Inflammatory macrophage treated with lipopolysaccharide for 4 hours (primary cell): ENCODE results near the gene CDC42.

Experiments
- DNase-seq: peaks from one replicate; pipeline ENCODE4 v3.0.0-alpha.2; 2020

CDC42 gene

GRCh38 chr1:22038036-22038435 is 14.5 kb upstream of the CDC42 start:
- DNase-seq, result peak; percentile 29

- peak; percentile 91 for DNase-seq
Measured at GRCh38 chr1:22039594-22040285, 12.8 kb upstream of the CDC42 start.

- no peak for DNase-seq
Measured at GRCh38 chr1:22040286-22040623, 12.3 kb upstream of the CDC42 start.

DNA sequence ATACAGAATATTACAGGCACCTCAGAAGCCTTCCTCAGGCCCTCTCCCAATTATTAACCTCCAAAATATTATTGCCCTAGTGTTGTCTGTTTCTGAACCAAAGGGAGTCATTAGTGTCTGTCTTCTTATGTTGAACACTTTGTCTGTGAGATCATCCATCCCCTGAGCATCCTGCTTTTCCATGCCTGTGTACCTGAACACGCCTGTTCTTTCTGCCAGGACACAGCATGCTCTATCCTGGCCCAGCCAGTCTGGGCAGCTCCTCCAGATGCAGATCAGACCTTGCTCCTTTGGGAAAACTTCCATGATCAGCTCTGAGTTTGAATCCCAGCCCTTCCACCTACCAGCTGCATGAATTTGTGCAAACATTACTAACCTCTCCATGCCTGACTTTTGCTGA is 11.0 kb upstream of the CDC42 start:
- DNase-seq, result no peak

DNA sequence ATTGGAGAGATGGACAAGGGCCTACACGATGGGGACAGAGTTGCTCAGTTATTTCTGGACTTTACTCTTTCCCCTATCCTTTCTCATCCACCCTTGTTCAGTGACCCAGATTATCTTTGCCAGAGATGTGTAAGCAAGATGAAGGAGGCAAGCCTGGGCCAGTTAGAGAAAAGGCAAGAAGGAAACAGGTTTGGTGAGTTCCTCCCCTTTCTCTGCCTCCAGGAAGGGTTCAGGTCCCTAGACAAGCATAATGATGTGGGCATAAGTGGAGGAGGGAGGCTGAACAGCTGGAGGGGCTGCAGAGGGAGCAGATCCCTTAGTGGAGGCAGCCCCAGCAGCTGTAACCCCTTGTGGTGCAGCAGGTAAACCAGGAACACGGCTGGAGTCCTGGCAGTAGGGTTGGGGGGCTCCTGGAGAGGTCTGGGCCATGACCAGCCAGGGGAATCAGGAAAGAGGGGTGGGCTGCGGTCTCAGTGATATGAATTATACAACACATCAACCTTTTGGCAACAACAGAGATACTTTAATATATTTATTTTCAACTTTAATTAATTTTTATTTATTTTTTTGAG is 9.2 kb upstream of the CDC42 start:
- no peak for DNase-seq

DNA sequence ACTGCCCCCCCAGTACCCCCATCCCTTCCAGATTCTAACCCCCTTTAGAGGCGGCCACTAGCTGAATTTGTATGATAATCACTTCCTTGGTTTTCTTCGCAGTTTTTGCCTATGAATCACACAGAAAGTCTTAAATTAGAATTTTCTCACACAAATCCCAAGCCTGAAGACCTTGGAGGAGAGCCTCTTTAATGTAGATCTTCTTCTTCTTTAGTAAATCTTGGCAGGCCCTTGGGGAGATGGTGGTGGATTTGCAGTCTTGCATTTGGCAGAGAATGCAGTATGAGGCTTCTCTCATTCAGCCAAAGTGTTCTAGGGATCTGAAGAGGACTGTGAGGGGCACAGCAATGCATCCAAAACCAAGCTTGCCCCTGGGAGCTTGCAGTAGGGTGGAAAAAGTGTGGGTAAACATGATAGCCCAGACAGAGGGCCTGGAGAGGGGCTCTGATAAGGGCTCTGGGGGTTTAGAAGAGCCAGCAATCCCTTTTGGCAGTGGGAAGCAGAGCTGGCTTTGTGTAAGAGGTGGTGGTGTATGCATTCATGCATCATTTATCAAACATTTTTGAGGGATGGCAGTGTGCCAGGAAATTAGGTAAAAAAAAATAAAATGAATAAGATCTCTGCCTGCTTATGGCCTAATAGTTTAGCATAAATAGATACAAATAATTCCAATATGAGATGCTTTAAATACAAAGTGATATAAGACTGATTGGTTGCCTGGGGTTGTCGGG is 7.7 kb upstream of the CDC42 start:
- no peak for DNase-seq

DNA sequence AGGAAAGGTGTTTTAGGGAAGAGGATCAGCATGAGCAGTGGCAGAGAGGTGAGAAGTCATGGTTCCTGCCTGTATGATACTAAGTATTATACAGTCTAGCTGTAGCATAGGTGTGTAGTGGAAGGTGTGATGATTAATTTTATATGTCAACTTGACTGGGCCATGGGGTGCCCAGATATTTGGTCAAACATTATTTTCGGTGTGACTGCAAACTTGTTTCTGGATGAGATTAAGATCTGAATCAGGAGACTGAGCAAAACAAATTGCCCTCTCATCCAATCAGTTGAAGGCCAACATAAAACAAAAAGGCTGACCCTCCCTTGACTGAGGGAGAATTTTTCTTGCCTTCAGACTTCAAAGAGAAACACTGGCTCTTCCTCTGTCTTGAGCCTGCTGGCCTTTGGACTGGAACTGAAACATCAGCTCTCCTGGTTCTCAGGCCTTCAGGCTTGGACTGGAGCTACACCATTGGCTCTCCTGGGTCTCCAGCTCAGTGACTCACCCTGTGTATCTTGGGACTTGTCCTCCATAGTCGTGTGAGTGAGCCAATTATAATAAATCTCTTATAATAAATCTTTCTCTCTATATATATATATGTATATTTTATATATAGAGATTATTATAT is 6.8 kb upstream of the CDC42 start:
- DNase-seq, result peak; percentile 27

DNA sequence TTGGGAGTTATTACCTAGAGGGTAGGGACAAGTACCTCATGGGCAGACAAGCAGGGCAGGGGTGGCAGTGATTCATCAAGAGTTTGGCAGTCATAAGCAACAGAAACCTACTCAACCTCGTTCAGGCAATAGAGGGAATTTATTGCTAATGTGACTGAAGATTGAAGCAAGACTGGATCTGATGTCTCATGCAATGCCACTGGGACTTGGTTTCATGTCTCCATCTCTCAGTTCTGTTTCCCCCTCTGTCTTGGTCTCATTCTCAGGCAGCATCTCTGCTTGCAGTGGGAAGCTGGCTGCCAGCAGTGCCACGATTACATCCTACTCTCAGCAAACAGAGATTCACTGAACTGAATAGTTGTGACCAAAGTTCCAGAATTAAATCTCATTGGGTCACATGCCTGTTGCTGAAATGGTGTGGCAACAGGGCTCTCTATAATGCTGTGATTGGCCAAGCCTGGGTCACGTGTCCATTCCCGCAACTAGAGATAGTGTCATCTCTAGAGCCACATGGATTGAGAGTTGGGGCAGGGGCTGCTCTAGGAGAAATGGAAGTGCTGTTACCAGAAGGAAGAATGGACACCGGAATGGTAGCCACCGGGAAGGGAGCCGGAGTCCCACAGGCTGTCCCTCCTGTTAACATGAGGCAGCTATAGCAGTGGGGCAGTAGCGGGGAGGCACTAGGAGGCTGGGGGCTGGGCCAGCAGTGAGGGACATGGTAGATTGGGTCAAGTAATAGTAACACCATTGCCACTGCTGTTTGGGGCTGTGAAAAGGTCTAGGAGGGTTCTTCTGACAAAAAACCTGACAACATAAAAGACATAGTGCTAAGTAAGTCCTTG is 3.9 kb upstream of the CDC42 start:
- peak; percentile 96 for DNase-seq

DNA sequence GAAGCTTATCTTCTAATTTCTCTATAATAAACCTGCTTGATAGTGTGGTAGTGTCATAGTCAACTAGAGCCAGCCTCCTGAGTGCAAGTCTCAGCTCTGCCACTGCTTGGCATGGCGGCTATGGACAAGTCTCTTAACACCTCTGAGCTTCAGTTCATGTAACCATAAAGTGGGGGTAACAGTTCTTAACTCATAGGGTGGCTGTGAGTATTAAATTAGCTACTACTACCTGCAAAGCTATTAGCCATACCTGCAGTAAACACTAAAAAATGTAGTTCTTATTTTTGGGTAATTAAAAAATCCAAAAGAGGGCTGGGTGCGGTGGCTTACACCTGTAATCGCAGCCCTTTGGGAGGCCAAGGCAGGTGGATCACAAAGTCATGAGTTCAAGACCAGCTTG is 2.2 kb upstream of the CDC42 start:
- no peak for DNase-seq

DNA sequence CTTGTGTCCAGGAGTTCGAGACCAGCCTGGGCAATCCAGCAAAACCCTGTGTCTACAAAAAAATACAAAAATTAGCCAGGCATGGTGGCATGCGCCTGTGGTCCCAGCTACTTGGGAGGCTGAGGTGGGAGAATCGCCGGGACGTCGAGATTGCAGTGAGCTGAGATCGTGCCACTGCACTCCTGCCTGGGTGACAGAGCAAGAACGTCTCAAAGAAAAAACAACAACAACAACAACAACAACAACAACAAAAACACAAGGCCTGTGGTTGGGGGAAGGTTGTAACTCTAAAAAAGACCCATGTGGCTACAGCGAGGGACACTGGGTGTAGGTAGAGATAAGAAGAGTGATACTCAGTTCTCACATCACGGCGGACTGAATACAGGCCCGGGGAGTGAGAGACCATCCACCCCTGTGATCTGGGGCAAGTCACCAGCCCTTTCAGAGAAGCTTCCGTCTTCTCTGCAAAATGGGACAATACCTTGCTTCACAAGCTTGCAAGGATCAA is 848 bp upstream of the CDC42 start:
- no peak for DNase-seq

DNA sequence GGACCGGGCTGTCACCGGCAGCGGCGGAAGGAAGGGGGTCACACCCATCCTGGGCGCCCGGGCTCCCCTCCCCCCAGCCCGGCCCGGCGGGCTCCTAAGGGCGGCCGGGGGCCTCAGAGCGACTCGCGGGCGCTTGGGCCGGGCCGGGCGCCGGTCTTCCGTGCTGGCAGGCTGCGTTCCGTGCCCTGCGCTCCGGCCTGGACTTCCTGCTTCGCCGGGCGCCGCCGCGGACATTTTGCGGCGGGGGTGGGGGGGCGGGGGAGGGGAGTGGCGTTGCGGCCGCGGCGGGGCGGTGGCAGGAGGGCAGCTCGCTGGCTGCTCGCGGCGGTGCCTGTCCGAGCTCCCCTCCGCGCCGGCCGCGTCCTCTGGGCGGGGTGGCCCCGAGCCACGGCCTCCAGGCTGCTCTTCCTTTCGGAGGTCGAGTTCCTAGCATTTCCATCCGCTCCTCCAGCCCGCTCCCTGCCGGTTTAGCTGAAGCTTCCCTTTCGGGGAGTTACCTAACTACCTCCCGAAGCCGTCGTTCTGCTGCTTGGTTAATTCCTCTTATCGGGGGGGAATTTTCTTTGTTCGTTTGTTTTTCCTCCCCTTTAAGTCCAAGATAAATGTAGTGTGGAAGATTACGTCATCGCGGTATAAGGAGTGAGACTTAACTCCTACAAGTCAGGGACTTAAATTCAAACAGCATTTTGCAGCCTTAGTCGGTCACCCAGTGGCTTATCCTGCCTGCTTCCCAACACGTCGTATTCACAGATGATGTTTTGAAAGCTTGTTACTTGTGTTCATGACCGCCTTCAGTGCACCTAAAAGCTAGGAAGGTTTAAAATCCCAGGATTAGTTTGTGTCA is 730 bp downstream of the CDC42 start:
- peak; percentile 82 for DNase-seq

GRCh38 chr1:22053861-22054770 is 1.6 kb downstream of the CDC42 start:
- DNase-seq, result peak; percentile 84

GRCh38 chr1:22055463-22055862 is 3.0 kb downstream of the CDC42 start:
- DNase-seq, result no peak

GRCh38 chr1:22056043-22056442 is 3.5 kb downstream of the CDC42 start:
- DNase-seq, result no peak

- peak; percentile 34 for DNase-seq
Measured at GRCh38 chr1:22056936-22057335, 4.4 kb downstream of the CDC42 start.

- no peak for DNase-seq
Measured at GRCh38 chr1:22057861-22058260, 5.4 kb downstream of the CDC42 start.

- no peak for DNase-seq
Measured at GRCh38 chr1:22064751-22065402, 12.4 kb downstream of the CDC42 start.

DNA sequence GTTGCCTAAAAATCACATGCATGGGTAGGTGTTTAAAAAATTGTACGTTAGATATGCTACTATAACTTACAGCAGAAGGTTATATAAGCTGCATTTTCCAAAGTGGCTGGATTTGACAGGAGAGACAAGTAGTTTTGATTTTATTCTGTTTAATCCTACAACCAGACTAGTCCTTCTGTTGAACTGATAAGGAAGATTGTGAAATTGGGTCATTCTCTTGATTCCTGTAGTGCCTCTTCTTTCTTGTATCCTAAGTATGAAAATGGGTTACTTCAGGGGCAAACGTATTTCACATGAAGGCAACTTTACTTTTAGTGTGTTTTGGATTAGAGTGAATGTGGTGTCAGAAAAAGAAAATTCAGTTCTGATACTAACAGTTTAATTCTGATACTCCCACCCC is 19.0 kb downstream of the CDC42 start:
- DNase-seq, result no peak

- peak; percentile 48 for DNase-seq
Measured at GRCh38 chr1:22074803-22075202, 22.3 kb downstream of the CDC42 start.

- peak; percentile 57 for DNase-seq
Measured at GRCh38 chr1:22075718-22076117, 23.2 kb downstream of the CDC42 start.
